Airway epithelial cell (primary cell): ENCODE measurements around the gene VPS26A. TPM values are rescaled to one million over a fixed set of nuclear protein-coding genes. Genes with fewer than 3 reads are reported as not detected.

Experiments used
- total RNA-seq: library from RNA; depleted of rRNA; stranded (reverse); fragments of >200 nt; gene quantifications from 2 replicates; pipeline ENCODE4 v1.2.3, GENCODE V29; 2015

Gene VPS26A
- total RNA-seq = 13.7 and 27.2 TPM in 2 replicates

GRCh38 chr10:69123747-69124562, at the start of gene VPS26A:
TSS of gene VPS26A (plus strand) at chr10:69124178. CDS start at chr10:69124278, 100 bp downstream.

GRCh38 chr10:69087590-69088470, 36.1 kb upstream of the VPS26A start, which contains the start of gene SRGN:
TSS of gene SRGN (plus strand) at chr10:69088103. CDS start at chr10:69088158, 55 bp downstream.

GRCh38 chr10:69179743-69180524, 56.0 kb downstream of the VPS26A start, which contains the start of gene SUPV3L1:
TSS of gene SUPV3L1 (plus strand) at chr10:69180234. CDS start at chr10:69180292, 58 bp downstream.

GRCh38 chr10:69220041-69220451, 96.1 kb downstream of the VPS26A start, which contains the start of gene HKDC1:
TSS of gene HKDC1 (plus strand) at chr10:69220332. CDS start at chr10:69220436, 104 bp downstream.

Other genes with a start within 250 kb of the VPS26A start
- 28.4 and 33.2 TPM in 2 replicates for gene DDX50, start 222.9 kb upstream of the VPS26A start, total RNA-seq
- 73.2 and 88.6 TPM in 2 replicates for gene DDX21, start 168.0 kb upstream of the VPS26A start, total RNA-seq
- 29.4 and 33.9 TPM in 2 replicates for gene KIFBP, start 135.4 kb upstream of the VPS26A start, total RNA-seq
- 1.2 and 1.6 TPM in 2 replicates for gene SRGN, start 36.1 kb upstream of the VPS26A start, total RNA-seq
- gene SUPV3L1, start 56.1 kb downstream of the VPS26A start, total RNA-seq = 15.8 and 25.6 TPM in 2 replicates
- 0.23 and 0.49 TPM in 2 replicates for gene HKDC1, start 96.2 kb downstream of the VPS26A start, total RNA-seq
- 243 and 244 TPM in 2 replicates for gene HK1, start 154.3 kb downstream of the VPS26A start, total RNA-seq